PC-3 (cell line): ENCODE data around the gene RNF130. TPM values are rescaled to one million over a fixed set of nuclear protein-coding genes. Genes with fewer than 3 reads are reported as not detected.
A peak's percentile ranks its signal among the peaks of the same experiment; 100 is the strongest.

Experiments used
- ATAC-seq: fragments of 200-7000 bp; cut with Tn5 transposase; 2 replicates; pipeline ENCODE4 v1.9.1; 2020; ENCODE audit warnings: mild to moderate bottlenecking, moderate library complexity
- BruUV-seq: library from RNA; stranded (reverse); fragments of 400-500 nt; replicated peaks from 2 replicates; lab custom pipeline; 2021; lab: Mats Ljungman, UMichigan
- CTCF ChIA-PET: fragments of 300-600 bp; sonication (Branson Sonifier 250); formaldehyde crosslinking; loops from one replicate; lab custom pipeline; 2022; ENCODE audit warnings: antibody characterized with exemption; lab: Charles Lee
- POLR2A ChIA-PET: fragments of 300-600 bp; sonication (Branson Sonifier 250); formaldehyde crosslinking; loops from one replicate; lab custom pipeline; 2022; ENCODE audit warnings: antibody characterized with exemption; ENCODE audit not compliant: unreplicated experiment; lab: Charles Lee
- DNase-seq: peaks from one replicate; pipeline ENCODE4 v3.0.0-alpha.2; 2015
- H2AFZ ChIP-seq: fragments of 300-600 bp; sonication (generic); 2 replicates; pipeline ENCODE4 v1.6.0; 2016; ENCODE audit warnings: antibody characterized with exemption, low read length
- H3F3A ChIP-seq: fragments of 300-600 bp; sonication (generic); one replicate; pipeline ENCODE4 v1.6.0; 2017; ENCODE audit warnings: antibody characterized with exemption, low read length, control low read depth, mild to moderate bottlenecking; ENCODE audit not compliant: unreplicated experiment
- H3K27ac ChIP-seq: fragments of 300-600 bp; sonication (generic); 2 replicates; pipeline ENCODE4 v1.5.1; 2016; ENCODE audit warnings: mild to moderate bottlenecking, low read length
- H3K27me3 ChIP-seq: fragments of 300-600 bp; sonication (generic); 2 replicates; pipeline ENCODE4 v1.6.1; 2016; ENCODE audit warnings: low read length, mixed read lengths
- H3K36me3 ChIP-seq: fragments of 300-600 bp; sonication (generic); 2 replicates; pipeline ENCODE4 v1.6.1; 2016; ENCODE audit warnings: low read depth, mixed run types, low read length, mixed read lengths
- H3K4me1 ChIP-seq: fragments of 300-600 bp; sonication (generic); 2 replicates; pipeline ENCODE4 v1.5.1; 2016; ENCODE audit warnings: low read length; ENCODE audit not compliant: insufficient read depth
- H3K4me2 ChIP-seq: fragments of 300-600 bp; sonication (generic); 2 replicates; pipeline ENCODE4 v1.6.0; 2016; ENCODE audit warnings: low read length
- H3K4me3 ChIP-seq: fragments of 300-600 bp; sonication (generic); 2 replicates; pipeline ENCODE4 v1.5.1; 2016; ENCODE audit warnings: mild to moderate bottlenecking, low read length, mixed read lengths
- H3K79me2 ChIP-seq: fragments of 300-600 bp; sonication (generic); 2 replicates; pipeline ENCODE4 v1.6.1; 2017; ENCODE audit warnings: low read length, mixed read lengths
- H3K9ac ChIP-seq: fragments of 300-600 bp; sonication (generic); 2 replicates; pipeline ENCODE4 v1.6.0; 2016; ENCODE audit warnings: mild to moderate bottlenecking, low read length
- H3K9me2 ChIP-seq: fragments of 300-600 bp; sonication (generic); replicated peaks from 2 replicates; pipeline ENCODE4 v1.6.1; 2016; ENCODE audit warnings: mixed run types, low read length, mixed read lengths
- H3K9me3 ChIP-seq: fragments of 300-600 bp; sonication (generic); 2 replicates; pipeline ENCODE4 v1.6.1; 2016; ENCODE audit warnings: low read length, mixed read lengths
- H4K20me1 ChIP-seq: fragments of 300-600 bp; sonication (generic); 2 replicates; pipeline ENCODE4 v1.6.1; 2016; ENCODE audit warnings: low read length, mixed read lengths
- CTCF ChIP-seq: fragments of 300-600 bp; sonication (generic); conservative IDR thresholded peaks from 2 replicates; pipeline ENCODE4 v1.5.1; 2017; ENCODE audit warnings: antibody characterized with exemption, low read depth, mild to moderate bottlenecking, low read length
- EZH2 ChIP-seq: fragments of 300-600 bp; sonication (generic); IDR thresholded peaks from one replicate; pipeline ENCODE4 v1.6.1; 2017; ENCODE audit warnings: antibody characterized with exemption, mild to moderate bottlenecking, low read length; ENCODE audit not compliant: unreplicated experiment
- EZH2phosphoT487 ChIP-seq: fragments of 300-600 bp; sonication (generic); IDR thresholded peaks from 2 replicates; pipeline ENCODE4 v1.6.1; 2018; ENCODE audit warnings: mild to moderate bottlenecking, antibody characterized with exemption, low read length, borderline replicate concordance
- intact Hi-C: fragments of 100-400 bp; cut with micrococcal nuclease; formaldehyde crosslinking; loops from 2 replicates; pipeline ENCODE4 v1.9.0; 2023
- total RNA-seq: library from RNA; depleted of rRNA; stranded (reverse); fragments of >200 nt; gene quantifications from 2 replicates; pipeline ENCODE4 v1.2.3, GENCODE V29; 2014

RNF130 gene
- total RNA-seq, 1 experiment from 2014 or later, result 31.2 TPM

DNA sequence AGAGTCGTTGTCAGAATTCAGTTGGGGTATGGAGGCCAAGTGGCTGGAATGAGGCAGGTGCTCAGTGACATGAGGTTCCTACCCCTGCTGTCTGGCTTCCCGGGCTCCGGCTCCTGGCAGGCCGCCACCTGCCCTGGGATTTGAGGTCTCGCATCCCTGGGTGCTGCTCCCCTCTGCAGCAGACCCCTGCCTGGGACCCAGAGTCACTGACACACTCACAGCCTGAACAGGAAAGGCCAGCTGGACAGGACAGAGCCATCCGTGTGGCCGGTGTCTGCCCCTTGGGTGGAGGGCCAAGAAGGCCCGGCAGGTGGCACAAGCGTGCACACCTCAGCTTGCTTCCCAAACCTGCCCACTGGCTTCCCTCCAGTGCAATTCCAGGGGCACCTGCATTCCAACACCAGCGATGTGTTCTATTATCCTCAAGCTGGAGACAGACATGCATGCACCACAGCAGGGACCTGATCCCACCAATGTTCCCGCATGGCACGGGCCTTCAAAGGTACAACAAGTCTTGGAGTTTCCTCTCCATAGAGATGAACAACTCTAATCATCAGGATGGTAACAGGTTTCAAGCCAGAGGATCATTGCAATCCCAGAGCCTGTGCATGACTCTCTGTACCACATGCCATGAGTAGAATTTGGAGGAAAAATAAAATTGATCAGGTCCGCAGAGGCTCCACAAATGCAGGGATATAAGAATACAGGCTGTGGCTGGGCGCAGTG, 45.6 kb upstream of the RNF130 start:
- no peaks in the 10 kb centered on the region for H4K20me1 ChIP-seq
- no peaks in the 10 kb centered on the region for H3K9me3 ChIP-seq
- no peaks in the 10 kb centered on the region for H3K36me3 ChIP-seq
- no peaks in the 10 kb centered on the region for H3K9me2 ChIP-seq
- no peak overlapping the region for H3K27ac ChIP-seq
- TF ChIP-seq EZH2 (no peak), CTCF (peak; percentile 69)
- no peak overlapping the region for H3K4me2 ChIP-seq
- H3K4me1 ChIP-seq, result no peaks in the 10 kb centered on the region
- BruUV-seq, result no TSS peak
- H2AFZ ChIP-seq, result no peak overlapping the region
- H3K4me3 ChIP-seq, result no peak overlapping the region
- H3K79me2 ChIP-seq, result no peaks in the 10 kb centered on the region
- intact Hi-C loops, result no loop called here
- ATAC-seq (peak; percentile 88), DNase-seq (peak; percentile 63)
- ChIA-PET POLR2A (interaction anchor here (0.6 kb wide), 1 partner anchor 31 kb away, joined by 3 read pairs; no protein-coding TSS in a partner anchor), CTCF (interaction anchor here (0.6 kb wide), 1 partner anchor 555 kb away, joined by 3 read pairs; no protein-coding TSS in a partner anchor)
- no peak overlapping the region for H3K9ac ChIP-seq
- H3F3A ChIP-seq, result no peaks in the 10 kb centered on the region
- H3K27me3 ChIP-seq, result no peaks in the 10 kb centered on the region

GRCh38 chr5:180116077-180116999, 44.8 kb upstream of the RNF130 start:
- TF ChIP-seq EZH2phosphoT487 (no peak), CTCF (no peak), EZH2 (no peak)
- Histone ChIP-seq H3K4me3 (no peak overlapping the region), H3K27me3 (no peaks in the 10 kb centered on the region), H3K9me3 (no peaks in the 10 kb centered on the region), H3K79me2 (no peaks in the 10 kb centered on the region), H3K36me3 (no peaks in the 10 kb centered on the region), H2AFZ (no peak overlapping the region), H3K4me1 (no peaks in the 10 kb centered on the region), H3K9ac (no peak overlapping the region), H3K9me2 (no peaks in the 10 kb centered on the region), H3F3A (no peaks in the 10 kb centered on the region), H3K4me2 (no peak overlapping the region), H4K20me1 (no peaks in the 10 kb centered on the region), H3K27ac (no peak overlapping the region)
- ATAC-seq (no peak), DNase-seq (no peak)
- BruUV-seq, result no TSS peak
- ChIA-PET CTCF (interaction anchor here (0.6 kb wide), 2 partner anchors 26 to 556 kb away, joined by 3 to 6 read pairs; no protein-coding TSS in a partner anchor), POLR2A (interaction anchor here (0.6 kb wide), 2 partner anchors 32 to 603 kb away, joined by 3 to 5 read pairs; no protein-coding TSS in a partner anchor)
- intact Hi-C loops, result no loop called here
